CD4-positive, alpha-beta T cell treated with Interleukin-15 for 1 hour (primary cell): ENCODE measurements around the gene ITPKA.
"Not testable (repeated sequence)": the region's sequence is repeated elsewhere in the genome, so short reads cannot be mapped to it uniquely, and the experiment has no call there.

Source experiments
- DNase-seq: peaks from one replicate; pipeline ENCODE4 v3.0.0-alpha.2; 2020

Gene ITPKA

GRCh38 chr15:41493205-41493901 is at the start of gene ITPKA:
TSS of gene ITPKA (plus strand) at chr15:41493874. CDS start at chr15:41493928, 54 bp downstream.
- peak; percentile 73 for DNase-seq

DNA sequence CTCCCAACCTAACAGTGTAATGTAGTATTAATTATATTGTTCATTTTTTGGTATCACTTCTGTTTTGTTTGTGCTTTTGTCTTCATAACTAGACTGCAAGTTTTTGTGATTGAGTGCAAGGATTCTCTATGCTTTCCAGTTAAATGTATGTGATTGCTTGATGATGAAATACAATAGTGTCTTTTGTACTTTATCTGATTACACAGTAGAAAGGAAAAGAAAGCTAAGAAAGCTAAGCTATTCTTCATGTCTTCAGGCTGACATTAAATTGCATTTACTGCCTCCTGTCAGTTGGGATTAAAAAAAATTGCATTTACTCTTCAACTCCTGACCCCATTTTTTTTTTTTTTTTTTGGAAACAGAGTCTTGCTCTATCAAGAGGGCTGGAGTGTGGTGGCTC is 48.3 kb upstream of the ITPKA start:
- DNase-seq, result no peak

- no peak for DNase-seq
Measured at GRCh38 chr15:41462084-41462795, 31.4 kb upstream of the ITPKA start.

DNA sequence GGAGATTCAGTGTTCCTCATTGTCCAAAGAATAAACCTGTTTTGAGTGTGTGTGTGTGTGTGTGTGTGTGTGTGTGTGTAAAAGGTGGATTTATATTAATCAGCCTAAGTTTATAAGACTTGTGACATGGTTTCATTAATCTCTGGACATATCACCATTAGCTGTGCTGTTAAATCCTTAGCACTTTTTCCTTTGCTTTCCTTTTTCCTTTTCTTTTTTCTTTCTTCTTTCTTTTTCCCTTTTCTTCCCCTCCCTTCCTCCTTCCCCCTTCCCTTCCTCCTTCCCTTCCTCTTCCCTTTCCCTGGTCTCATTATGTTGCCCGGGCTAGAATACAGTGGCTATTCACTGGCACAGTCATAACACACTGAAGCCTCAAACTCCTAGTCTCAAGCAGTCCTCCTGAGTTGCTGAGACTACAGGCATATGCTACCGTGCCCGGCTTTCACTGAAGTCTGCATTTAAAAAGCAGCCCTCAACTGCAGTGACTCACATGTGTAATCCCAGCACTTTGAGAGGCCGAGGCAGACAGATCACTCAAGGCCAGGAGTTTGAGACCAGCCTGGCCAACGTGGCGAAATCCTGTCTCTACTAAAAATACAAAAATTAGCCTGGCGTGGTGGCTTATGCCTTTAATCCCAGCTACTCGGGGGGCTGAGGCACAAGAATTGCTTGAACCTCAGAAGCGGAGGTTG is 28.6 kb upstream of the ITPKA start:
- no peak for DNase-seq

GRCh38 chr15:41465822-41466421 is 27.8 kb upstream of the ITPKA start:
- DNase-seq, result no peak

DNA sequence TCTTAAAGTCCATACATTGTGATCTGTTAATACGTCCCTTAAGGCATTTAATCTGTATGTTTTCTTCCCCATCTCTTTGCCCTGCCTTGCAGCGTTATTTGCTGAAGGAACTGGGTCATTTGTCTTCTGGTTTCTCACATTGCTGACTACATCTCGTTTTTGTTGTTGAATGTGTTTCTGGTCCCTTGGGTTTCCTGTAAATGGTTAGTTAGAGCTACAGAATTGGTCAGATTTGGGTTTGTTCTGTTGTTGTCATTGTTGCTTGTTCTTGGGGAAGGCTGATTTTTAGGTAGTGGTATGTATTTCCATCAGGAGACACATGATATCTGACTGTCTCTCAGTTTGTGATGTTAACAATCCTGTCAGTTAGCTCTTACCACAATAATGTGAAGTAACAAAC is 27.0 kb upstream of the ITPKA start:
- DNase-seq, result no peak

- DNase-seq, result not testable (repeated sequence)
Measured at GRCh38 chr15:41469644-41470043, 24.0 kb upstream of the ITPKA start.

DNA sequence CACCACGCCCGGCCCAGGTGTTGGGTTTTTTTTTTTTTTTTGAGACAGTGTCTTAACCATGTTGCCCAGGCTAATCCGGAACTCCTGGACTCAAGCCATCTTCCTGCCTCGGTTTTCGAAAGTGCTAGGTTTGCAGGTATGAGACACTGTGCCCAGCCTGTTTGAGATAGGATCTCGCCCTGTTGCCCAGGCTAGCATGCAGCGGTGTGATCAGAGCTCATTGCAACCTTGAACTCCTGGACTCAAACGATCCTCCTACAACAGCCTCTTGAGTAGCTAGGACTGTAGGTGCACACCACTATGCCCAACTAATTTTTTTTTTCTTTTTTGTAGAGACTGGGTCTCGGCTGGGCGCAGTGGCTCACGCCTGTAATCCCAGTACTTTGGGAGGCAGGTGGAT is 20.3 kb upstream of the ITPKA start:
- DNase-seq, result no peak

GRCh38 chr15:41474436-41474835 is 19.2 kb upstream of the ITPKA start:
- DNase-seq, result no peak

- no peak for DNase-seq
Measured at GRCh38 chr15:41474941-41475340, 18.7 kb upstream of the ITPKA start.

DNA sequence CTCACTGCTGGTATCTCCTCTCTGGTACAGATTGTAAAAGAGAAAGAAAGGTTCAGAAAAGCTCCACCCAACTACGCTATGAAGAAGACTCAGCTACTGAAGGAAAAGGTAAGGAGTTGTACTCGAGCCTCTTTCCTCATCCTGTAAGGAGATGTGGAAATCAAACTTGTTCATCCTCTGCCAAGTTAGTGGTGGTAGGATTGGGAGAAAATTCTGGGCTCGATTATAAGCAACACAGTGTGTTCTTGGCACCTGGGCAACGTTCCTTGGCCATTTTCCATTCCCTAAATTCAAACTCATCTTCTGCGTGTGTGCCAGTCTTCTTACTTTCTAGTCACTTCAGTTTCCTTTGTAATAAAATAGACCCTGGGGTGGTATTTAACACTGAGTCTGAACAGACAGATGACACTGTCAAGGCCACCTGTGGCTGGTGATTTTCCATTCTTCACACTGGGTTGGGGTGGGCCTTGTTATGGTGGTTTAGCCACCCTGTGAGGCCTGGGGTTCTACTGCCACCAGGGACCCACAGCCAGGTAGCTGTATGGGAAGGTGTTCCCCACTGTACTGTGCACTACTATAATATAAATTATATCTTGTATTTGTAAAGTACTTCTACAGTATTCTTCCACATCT is 17.1 kb upstream of the ITPKA start:
- no peak for DNase-seq

DNA sequence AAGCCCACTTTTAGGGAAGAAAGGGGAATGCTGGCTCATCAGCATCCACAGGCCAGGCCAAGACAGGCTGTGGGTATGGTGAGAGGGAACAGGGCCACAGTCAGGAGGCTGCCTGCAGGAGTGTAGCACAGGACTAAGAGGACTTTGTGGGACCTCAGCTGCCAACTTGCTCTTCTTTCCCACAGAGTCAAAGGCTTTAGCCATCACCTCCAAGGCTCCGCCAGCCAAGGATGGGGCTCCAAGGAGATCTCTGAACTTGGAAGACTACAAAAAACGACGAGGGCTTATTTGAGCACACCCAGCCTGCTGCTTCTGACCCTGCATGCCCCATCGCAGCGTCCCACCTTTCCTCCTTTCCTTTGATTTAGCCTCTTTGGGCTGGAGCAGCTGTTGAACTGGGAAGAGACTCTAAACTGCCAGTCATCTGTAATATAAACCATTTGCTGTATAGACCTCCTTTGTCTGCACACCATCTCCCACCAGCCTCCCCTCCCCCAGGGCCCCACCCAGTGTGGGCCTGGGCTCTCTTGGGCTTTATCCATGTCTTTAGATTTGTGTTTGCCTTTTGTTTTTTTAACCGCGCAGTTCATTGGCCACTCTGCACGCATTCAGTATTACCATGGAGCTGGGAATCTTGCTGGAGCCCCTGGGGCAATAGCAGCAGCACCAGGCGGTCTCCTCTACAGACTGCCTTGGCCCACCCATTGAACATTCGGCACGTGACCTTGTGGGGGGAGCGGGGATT is 13.1 kb upstream of the ITPKA start:
- DNase-seq, result no peak

DNA sequence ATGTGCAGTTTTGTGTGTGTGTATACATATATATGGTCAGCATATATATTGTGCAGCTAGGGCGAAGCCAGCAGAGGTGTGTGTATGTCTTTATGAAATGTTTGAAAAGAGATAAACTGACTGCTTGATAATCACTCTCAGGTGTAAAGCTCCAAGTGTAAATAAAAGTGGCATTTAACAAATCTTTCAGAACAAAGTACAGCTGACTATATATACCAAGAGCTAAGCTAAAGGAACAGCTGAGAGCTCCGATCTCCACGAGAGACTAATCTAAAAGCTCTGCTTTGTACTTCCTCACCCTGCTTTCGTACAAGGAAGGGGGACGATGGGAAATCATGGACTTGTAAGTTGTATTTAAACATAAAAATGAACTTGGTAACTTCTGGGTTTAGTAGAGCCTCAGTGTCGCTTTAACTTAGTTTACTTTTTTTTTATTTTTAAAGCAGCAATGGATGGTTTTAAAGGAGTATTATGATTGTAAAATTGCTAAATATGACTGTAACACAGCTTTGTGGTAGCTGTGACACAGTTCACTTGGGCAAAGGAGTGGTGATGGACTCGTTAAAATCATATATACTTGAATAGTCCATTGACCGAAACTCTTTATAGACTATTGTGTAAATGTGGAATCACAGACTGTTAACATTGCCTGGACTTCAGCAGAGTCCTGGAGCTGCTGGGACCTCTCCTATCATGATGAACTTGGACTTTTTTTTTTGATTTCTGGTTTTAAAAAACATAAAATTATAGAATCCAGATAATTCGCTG is 11.4 kb upstream of the ITPKA start:
- DNase-seq, result no peak

DNA sequence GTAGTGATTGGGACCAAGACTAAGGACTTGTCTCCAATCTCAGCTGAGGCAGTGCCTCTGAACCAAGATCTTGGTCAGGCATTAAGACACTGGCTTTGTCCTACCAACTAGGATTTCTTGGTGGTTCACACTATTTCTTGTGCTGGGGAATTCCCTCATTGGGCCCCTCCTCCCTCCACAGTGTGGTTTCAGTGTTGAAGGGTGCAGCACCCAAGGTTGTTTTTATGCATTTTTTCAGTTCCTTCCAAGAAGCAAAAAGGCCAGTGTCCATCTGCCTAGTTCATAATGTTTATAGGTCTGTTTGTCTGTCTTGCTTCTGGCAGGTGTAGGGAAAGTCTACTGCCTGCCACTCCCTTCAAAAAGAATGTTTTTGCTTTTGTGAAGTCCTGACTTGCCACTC is 10.6 kb upstream of the ITPKA start:
- DNase-seq, result no peak

- DNase-seq, result no peak
Measured at GRCh38 chr15:41483519-41483918, 10.2 kb upstream of the ITPKA start.

DNA sequence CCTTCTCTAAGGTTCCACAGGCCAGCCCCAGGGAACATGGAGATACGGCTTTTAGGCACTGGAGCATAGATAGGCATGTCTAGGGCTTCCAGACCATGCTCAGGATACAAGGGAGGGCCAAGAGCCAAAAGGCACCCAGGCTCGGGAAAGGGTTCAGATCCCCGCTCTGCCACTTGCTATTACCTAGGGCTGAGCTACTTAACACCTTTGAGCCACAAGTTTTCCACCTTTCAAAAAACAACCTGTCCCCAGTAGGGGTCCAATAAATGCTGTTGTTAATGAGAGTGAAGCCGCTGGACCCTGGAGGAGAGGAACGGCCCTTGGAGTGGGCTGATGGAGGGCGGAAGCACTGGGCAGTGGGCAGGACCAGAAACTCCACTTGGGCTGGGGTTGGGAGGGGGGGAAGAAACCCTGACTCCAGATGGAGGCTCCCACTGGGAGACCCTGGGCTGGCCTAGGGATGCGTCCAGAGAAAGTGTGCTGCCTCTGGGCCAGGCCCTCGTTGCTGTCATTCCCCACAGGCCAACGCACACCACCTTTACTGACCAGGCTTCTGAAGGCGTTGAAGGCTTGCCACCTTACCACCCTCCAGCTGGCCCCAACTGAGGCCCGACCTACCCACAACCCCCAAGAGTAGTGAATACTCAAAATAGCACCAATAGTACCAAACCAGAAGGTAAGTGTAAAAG is 8.6 kb upstream of the ITPKA start:
- no peak for DNase-seq

- DNase-seq, result no peak
Measured at GRCh38 chr15:41486286-41486685, 7.4 kb upstream of the ITPKA start.

- DNase-seq, result no peak
Measured at GRCh38 chr15:41487381-41487780, 6.3 kb upstream of the ITPKA start.

DNA sequence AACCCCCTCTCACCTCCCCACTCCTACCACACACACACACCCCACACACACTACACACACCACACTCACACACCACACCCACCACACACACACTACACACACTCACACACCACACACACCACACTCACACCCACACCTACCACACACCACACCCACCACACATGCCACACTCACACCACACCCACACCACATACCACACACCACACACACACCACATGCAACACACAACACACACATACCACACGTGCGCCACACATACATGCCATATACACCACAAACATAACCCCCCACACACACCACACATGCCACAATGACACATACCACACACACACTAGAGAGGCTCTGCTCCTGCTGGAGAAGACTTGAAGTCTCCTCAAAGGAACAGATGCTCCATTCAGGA is 5.9 kb upstream of the ITPKA start:
- DNase-seq, result no peak

DNA sequence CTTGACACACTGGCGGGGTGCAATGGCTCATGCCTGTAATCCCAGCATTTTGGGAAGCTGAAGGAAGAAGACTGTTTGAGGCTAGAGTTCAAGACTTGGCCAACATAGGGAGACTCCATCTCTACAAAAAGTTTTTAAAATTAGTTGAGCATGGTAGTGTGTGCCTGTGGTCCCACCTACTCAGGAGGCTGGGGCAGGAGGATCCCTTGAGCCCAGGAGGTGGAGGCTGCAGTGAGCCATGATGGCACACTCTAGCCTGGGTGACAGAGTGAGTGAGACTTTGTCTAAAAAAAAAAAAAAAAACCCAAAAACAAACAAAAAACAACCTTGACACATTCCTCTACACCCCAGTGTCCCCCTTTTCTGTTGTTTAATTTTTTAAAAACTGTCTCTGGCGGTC is 4.0 kb upstream of the ITPKA start:
- DNase-seq, result no peak

DNA sequence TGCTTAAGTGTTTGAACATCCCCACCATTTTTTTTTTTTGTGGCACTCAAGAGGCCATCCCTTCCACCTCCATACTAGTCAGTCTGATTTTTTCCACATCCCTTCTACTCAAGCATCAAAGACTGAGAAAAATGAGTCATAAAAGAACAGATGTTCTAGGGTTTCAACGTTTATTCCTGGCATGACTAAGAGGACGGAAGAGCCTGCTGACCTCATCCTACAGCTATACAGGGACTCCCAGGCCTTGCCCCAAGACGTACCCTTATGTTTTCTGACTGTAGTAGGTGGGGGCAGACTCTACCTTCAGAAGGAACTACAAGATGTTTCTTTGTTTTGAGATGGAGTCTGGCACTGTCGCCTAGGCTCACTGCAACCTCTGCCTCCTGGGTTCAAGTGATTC is 3.3 kb upstream of the ITPKA start:
- DNase-seq, result no peak
